Measurements from ENCODE around the gene UTP4.

- no peak for TF ChIP-seq CTCF (IDR thresholded peaks at IDR 0.05; ENCODE audit: low read depth, low read length, poor library complexity, severe bottlenecking)
- no peak for TF ChIP-seq EZH2phosphoT487 (IDR thresholded peaks at IDR 0.05; ENCODE audit: borderline replicate concordance, low read length)
These were observed 66.9 kb downstream of the UTP4 start for GRCh38 chr16:69199382-69199781.
